Measurements from ENCODE around the gene PPIE. TPM values are rescaled to one million over a fixed set of nuclear protein-coding genes. Genes with fewer than 3 reads are reported as not detected.

Gene PPIE
- total RNA-seq, 1 experiment from 2014 or later: 80.7 TPM

- Histone ChIP-seq H3K36me3 (no peaks in the 10 kb centered on the region), H3K27me3 (no peaks in the 10 kb centered on the region), H3K4me3 (no peak overlapping the region), H3K9me3 (peaks cover 9% of the 10 kb centered on the region; the same call in 1 of the 2 replicates)
- no peak for DNase-seq
Observed at GRCh38 chr1:39802496-39803260, 64.0 kb downstream of the PPIE start.

- H3K9me3 ChIP-seq: peaks cover 9% of the 10 kb centered on the region; the same call in 1 of the 2 replicates
- H3K4me3 ChIP-seq: no peak overlapping the region
- DNase-seq: no peak
- H3K36me3 ChIP-seq: no peaks in the 10 kb centered on the region
- no peaks in the 10 kb centered on the region for H3K27me3 ChIP-seq
Observed at GRCh38 chr1:39805385-39805784, 66.7 kb downstream of the PPIE start.

DNA sequence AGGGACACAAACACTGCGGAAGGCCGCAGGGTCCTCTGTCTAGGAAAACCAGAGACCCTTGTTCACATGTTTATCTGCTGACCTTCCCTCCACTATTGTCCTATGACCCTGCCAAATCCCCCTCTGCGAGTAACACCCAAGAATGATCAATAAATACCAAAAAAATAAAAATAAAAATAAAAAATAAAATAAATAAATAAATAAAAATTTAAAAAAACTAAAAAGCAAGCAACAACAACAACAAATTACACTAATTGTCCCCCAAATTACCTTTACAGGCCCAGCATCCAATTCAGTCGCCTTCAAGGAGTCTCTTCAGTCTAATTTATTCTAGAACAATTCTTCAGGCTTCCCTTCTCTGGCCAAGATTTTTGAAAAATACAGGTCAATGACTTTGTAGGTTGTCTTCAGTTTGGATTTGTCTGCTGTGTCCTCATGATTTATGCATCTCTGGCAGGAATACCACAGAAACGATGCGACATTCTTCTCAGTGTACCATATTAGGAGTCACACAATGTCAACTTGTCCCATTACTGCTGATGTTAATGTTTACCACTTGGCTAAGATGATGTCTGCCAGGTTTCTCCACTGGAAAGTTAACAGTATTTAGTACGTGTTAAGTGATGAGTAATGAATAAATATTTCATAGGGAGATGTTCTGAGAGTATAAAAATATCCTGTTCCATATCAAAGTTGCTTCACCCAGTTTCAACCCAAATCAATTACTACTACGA lies 70.3 kb downstream of the PPIE start:
- DNase-seq: no peak
- Histone ChIP-seq H3K4me3 (no peak overlapping the region), H3K9me3 (peaks cover 9% of the 10 kb centered on the region; the same call in 1 of the 2 replicates), H3K36me3 (no peaks in the 10 kb centered on the region), H3K27me3 (no peaks in the 10 kb centered on the region)

DNA sequence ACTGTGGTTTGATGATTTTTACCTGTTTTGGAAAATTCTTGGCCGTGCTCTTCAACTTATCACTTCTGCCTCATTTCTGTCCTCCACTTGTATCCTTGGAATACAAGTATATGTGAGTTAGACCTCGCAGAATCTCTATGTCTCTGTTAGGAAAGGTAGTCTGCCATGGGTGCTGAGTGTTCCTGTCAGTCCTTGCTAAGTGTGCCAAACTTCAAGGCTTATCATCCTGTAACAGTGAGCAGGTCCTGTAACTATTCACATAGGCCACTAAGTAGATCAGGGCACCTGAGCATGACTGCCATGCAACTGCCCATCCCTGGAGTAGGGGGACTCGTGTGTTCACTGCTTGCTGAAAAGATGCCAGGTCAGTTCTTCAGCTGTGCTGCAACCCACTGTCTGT lies 74.2 kb downstream of the PPIE start:
- no peaks in the 10 kb centered on the region for H3K36me3 ChIP-seq
- H3K9me3 ChIP-seq: no peaks in the 10 kb centered on the region
- no peak overlapping the region for H3K4me3 ChIP-seq
- DNase-seq: no peak
- H3K27me3 ChIP-seq: no peaks in the 10 kb centered on the region

Other genes with a start within 250 kb of the PPIE start
- not detected in 2 replicates for gene BMP8A, start 247.2 kb upstream of the PPIE start, total RNA-seq (2014; rRNA removed; shearing (Covaris generic); ENCODE audit: low replicate concordance)
- gene PABPC4, start 162.1 kb upstream of the PPIE start, total RNA-seq (2014; rRNA removed; shearing (Covaris generic); ENCODE audit: low replicate concordance): 153 TPM in 2 replicates
- 0.10 and 1.0 TPM in 2 replicates for gene HEYL, start 99.2 kb upstream of the PPIE start, total RNA-seq (2014; rRNA removed; shearing (Covaris generic); ENCODE audit: low replicate concordance)
- gene NT5C1A, start 66.8 kb upstream of the PPIE start, total RNA-seq (2014; rRNA removed; shearing (Covaris generic); ENCODE audit: low replicate concordance): not detected in 2 replicates
- gene HPCAL4, start 47.4 kb upstream of the PPIE start, total RNA-seq (2014; rRNA removed; shearing (Covaris generic); ENCODE audit: low replicate concordance): not detected in 2 replicates
- gene OXCT2, start 32.5 kb downstream of the PPIE start, total RNA-seq (2014; rRNA removed; shearing (Covaris generic); ENCODE audit: low replicate concordance): not detected in 2 replicates
- 0.02 and 1.2 TPM in 2 replicates for gene BMP8B, start 50.0 kb downstream of the PPIE start, total RNA-seq (2014; rRNA removed; shearing (Covaris generic); ENCODE audit: low replicate concordance)
- gene TRIT1, start 144.6 kb downstream of the PPIE start, total RNA-seq (2014; rRNA removed; shearing (Covaris generic); ENCODE audit: low replicate concordance): 28.4 and 41.5 TPM in 2 replicates
- 0.07 and 0.25 TPM in 2 replicates for gene MYCL, start 163.0 kb downstream of the PPIE start, total RNA-seq (2014; rRNA removed; shearing (Covaris generic); ENCODE audit: low replicate concordance)
- gene MFSD2A, start 216.3 kb downstream of the PPIE start, total RNA-seq (2014; rRNA removed; shearing (Covaris generic); ENCODE audit: low replicate concordance): 4.8 and 5.8 TPM in 2 replicates

Data from MG63 (cell line).